ENCODE data around the gene PTTG1IP. TPM values are rescaled to one million over a fixed set of nuclear protein-coding genes. Genes with fewer than 3 reads are reported as not detected.

The PTTG1IP gene
- total and polyA plus RNA-seq, 2 of the 13 experiments (the other 11 are each of a cell fraction or from before 2014, with no cell fraction given): 161 to 700 TPM

GRCh38 chr21:44833663-44834062 is 39.8 kb downstream of the PTTG1IP start:
- CTCF ChIA-PET (ENCODE audit: low intra/inter-chr PET ratio, low total read pairs): no interaction called here
- Histone ChIP-seq H3K27ac (ENCODE audit: extremely low read length, insufficient read depth, low read length) (no peak overlapping the region), H3K36me3 (replicated peaks in 1 of 2; ENCODE audit: control insufficient read depth in 1 of 2, insufficient read depth in 2 of 2, low read length in 2 of 2) (no peaks in the 10 kb centered on the region), H4K20me1 (ENCODE audit: insufficient read depth, low read length) (no peaks in the 10 kb centered on the region), H3K79me2 (ENCODE audit: insufficient read depth, low read length) (no peaks in the 10 kb centered on the region), H3K4me1 (ENCODE audit: insufficient read depth, low read length) (peaks cover 40% of the 10 kb centered on the region), H3K9me3 (ENCODE audit: low read length) (peaks cover 10% of the 10 kb centered on the region), H3K4me3 (replicated peaks in 1 of 3; ENCODE audit: insufficient read depth in 1 of 3, low read depth in 2 of 3, low read length in 3 of 3) (no peak overlapping the region), H3K4me2 (ENCODE audit: low read depth, low read length) (no peak overlapping the region), H3K9ac (ENCODE audit: insufficient read depth, low read depth, low read length) (no peak overlapping the region), H2AFZ (ENCODE audit: low read length) (no peak overlapping the region), H3K27me3 (ENCODE audit: control insufficient read depth in 1 of 2, insufficient read depth in 2 of 2, low read length in 2 of 2) (peaks cover 4 to 16% of the 10 kb centered on the region in 2 experiments)
- intact Hi-C loops (cut with micrococcal nuclease; ENCODE audit: unreplicated experiment): no loop called here
- POLR2A ChIA-PET: no interaction called here
- ATAC-seq (no peak), FAIRE-seq (no peak), DNase-seq (ENCODE audit: low spot score) (no peak)
- TF ChIP-seq ATF7 (IDR thresholded peaks at IDR 0.05): peak; percentile 96
- no peak for TF ChIP-seq ATF7 (CRISPR knock-in tag; IDR thresholded peaks at IDR 0.05)
- TF ChIP-seq CREB1 (IDR thresholded peaks at IDR 0.05): peak; percentile 88
- TF ChIP-seq CREB1 (CRISPR knock-in tag; IDR thresholded peaks at IDR 0.05): no peak
- TF ChIP-seq, protein P1, sequence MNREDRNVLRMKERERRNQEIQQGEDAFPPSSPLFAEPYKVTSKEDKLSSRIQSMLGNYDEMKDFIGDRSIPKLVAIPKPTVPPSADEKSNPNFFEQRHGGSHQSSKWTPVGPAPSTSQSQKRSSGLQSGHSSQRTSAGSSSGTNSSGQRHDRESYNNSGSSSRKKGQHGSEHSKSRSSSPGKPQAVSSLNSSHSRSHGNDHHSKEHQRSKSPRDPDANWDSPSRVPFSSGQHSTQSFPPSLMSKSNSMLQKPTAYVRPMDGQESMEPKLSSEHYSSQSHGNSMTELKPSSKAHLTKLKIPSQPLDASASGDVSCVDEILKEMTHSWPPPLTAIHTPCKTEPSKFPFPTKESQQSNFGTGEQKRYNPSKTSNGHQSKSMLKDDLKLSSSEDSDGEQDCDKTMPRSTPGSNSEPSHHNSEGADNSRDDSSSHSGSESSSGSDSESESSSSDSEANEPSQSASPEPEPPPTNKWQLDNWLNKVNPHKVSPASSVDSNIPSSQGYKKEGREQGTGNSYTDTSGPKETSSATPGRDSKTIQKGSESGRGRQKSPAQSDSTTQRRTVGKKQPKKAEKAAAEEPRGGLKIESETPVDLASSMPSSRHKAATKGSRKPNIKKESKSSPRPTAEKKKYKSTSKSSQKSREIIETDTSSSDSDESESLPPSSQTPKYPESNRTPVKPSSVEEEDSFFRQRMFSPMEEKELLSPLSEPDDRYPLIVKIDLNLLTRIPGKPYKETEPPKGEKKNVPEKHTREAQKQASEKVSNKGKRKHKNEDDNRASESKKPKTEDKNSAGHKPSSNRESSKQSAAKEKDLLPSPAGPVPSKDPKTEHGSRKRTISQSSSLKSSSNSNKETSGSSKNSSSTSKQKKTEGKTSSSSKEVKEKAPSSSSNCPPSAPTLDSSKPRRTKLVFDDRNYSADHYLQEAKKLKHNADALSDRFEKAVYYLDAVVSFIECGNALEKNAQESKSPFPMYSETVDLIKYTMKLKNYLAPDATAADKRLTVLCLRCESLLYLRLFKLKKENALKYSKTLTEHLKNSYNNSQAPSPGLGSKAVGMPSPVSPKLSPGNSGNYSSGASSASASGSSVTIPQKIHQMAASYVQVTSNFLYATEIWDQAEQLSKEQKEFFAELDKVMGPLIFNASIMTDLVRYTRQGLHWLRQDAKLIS (CRISPR knock-in tag; IDR thresholded peaks at IDR 0.05): no peak
- TF ChIP-seq E2F2 (CRISPR knock-in tag; IDR thresholded peaks at IDR 0.05; ENCODE audit: borderline replicate concordance): no peak
- in situ Hi-C loops (cut with HindIII; ENCODE audit: extremely low pct_ligation_motif_present, low pct_unique_long_range_greater_than_20kb): no loop called here
- 63% methylated on average over 5 of the region's 5 CpGs for WGBS (ENCODE audit: low lambda C conversion rate)
- BruUV-seq (replicated peaks): no TSS peak

Data from HepG2 (cell line).